SH-SY5Y (cell line): Measurements from ENCODE around the gene VDR.

Experiments used
- GATA2 ChIP-seq: IDR thresholded peaks from 2 replicates; pipeline ENCODE4 v1.6.1; 2011; ENCODE audit warnings: mild to moderate bottlenecking, low read depth, low read length
- GATA3 ChIP-seq: IDR thresholded peaks from 2 replicates; pipeline ENCODE4 v1.6.1; 2011; ENCODE audit warnings: low read depth, mild to moderate bottlenecking, low read length, moderate library complexity

The VDR gene

GRCh38 chr12:47808574-47809365 lies 96.0 kb downstream of the VDR start:
- no peak for TF ChIP-seq GATA3
- TF ChIP-seq GATA2 = no peak

DNA sequence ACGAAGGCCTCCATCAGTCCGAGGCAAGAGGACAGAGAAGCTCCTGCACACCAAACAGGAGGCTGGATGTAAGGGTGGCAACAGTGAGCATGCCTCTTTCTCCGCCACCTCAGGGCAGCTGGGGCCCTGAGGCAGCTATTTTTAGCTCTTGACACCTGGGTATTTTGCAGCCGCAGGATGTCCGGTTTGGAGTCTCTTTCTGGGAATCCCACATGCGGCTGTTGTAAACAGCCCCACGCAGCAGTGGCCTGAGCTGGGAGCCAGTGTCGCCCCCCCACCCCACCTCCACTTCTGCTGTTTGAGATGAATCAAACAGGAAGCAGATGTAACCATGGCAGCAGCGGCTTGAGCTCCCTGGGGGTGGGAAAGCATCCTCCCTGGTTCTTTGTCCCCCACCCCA lies 96.7 kb downstream of the VDR start:
- TF ChIP-seq GATA2 (no peak), GATA3 (no peak)

- no peak for TF ChIP-seq GATA2
- no peak for TF ChIP-seq GATA3
These were observed 97.5 kb downstream of the VDR start for GRCh38 chr12:47807338-47807737.

GRCh38 chr12:47805417-47805816 lies 99.4 kb downstream of the VDR start:
- TF ChIP-seq GATA2 = no peak
- TF ChIP-seq GATA3 = no peak

GRCh38 chr12:47804171-47804570 lies 100.6 kb downstream of the VDR start:
- TF ChIP-seq GATA2 (no peak), GATA3 (no peak)

DNA sequence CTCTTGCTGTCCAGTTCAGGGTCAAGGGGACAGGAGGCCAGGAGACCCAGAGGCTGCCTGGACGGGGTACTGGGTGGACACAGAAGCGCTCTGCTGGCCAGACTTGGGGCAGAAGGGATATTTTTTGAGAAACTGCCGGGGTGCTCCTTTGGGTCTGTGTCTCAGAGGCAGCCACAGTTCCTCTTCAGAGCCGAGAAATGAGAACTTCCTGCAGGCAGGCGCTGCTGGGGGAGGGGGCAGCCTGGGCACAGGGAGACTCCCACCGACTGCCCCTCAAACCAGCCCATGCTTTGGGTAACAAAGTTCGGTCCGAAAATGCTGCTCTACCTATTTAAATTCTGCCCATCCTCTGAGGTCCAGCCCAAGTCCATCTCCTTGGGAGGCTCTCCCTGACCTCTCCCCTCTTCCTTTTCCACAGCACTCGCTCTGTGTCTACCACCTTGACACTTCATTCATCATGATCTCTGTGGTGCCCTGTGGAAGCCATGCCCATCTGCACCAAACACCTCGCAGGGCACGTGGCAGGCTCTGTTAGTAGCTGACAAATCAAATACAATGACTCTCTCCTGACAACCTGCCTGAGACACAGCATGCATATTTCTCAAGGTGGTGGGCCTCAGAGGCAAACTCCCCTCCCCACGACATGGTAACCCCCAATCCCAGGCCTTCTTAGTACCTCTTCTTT lies 101.5 kb downstream of the VDR start:
- TF ChIP-seq GATA3 (no peak), GATA2 (no peak)

GRCh38 chr12:47802312-47802711 lies 102.5 kb downstream of the VDR start:
- TF ChIP-seq GATA2 = peak; percentile 56; the same call in 1 of the 2 replicates
- TF ChIP-seq GATA3 = no peak

GRCh38 chr12:47801904-47802246 lies 102.9 kb downstream of the VDR start:
- TF ChIP-seq GATA3 = no peak
- TF ChIP-seq GATA2 = no peak

DNA sequence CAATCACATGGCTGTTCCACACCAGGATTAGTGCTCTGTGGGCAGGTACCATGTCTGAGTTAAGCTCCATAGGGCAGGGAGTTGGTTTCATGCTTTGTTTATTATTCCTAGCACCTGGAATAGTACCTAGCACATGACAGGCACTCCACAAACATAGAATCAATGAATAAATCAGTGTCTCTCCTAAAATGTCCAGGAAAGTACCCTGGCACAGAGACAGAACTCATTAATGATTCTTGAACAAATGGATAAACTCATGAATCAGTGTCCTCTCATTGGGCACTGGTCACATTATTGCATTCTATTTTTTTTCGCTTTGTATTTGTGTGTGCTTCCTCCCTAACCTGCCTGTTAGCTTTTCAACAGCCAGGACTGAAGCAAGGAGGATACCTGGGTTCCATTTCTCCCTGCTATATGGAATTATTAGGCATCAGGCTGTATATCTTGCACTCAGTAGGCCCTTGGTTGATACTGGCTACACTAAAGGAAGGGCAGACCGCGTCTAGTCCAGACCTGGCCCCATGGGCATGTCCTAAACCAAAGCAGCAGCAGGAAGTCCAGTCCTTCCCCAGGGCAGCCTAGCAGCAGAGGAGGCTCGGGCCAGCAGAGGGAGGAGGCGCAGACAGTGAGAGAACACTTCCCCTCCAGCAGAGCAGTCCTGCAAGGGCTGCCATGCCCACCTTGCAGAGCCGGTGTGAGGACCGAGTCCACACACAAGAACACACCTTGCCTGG lies 103.5 kb downstream of the VDR start:
- TF ChIP-seq GATA2 (no peak), GATA3 (no peak)

GRCh38 chr12:47800582-47800981 lies 104.2 kb downstream of the VDR start:
- TF ChIP-seq GATA2 (no peak), GATA3 (no peak)

DNA sequence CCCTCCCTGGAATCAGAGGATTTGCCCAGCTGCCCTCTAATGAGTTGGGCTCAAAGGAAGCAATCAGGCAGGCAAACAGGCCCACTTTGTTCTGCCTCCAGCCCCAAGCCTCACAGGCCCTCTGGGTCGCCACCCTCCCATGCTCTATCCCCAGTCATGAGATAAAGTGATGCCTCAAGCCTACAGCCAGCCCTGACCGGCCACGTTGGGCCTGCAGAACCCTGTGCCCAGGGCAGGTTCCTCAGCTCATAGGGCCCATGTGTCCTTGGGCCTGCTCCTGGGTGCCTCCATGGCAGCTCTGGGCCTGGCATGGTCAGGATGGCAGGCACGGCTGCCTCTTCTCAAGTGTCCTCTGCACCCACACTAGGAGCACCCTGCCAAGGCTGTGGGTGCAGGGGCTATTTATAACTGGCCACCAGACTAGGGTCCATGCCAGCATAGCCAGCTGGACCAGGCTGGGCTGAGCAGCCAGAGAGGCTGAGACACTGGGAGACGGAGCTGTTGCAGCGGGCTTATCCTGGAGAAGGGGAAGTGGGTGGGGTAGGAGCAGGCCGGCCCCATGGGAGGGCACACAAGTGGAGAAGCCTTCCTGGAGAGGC lies 105.3 kb downstream of the VDR start:
- TF ChIP-seq GATA2 (no peak), GATA3 (no peak)

DNA sequence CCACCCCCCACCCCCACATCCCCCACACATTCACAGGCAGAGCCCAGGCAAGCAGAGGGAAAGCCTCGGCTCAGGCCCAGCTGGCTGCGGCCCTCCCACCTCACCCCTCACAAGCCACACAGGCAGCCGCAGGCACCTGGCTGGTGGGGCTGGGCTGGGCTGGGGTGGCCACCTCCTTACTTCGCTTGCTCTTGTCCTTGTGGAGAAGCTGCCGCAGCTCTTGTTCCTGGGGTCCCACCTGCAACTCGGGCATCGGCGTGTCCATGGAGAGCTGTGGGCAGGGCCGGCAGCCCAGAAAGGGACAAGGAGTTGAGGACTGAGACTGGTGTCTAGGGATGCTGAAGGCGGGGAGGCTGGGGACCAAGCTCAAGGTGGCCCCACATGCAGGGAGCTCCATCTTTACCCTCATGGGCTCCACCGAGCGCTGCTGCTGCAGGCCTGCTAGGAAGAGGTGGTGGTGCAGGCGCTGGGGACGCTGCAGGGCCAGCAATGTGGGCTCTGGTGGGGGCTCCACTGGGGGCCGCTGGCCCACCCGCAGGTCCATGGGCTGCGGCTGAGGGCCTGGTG lies 106.3 kb downstream of the VDR start:
- TF ChIP-seq GATA2 (no peak), GATA3 (no peak)

- TF ChIP-seq GATA3 = no peak
- TF ChIP-seq GATA2 = no peak
These were observed 107.4 kb downstream of the VDR start for GRCh38 chr12:47797441-47797840.
